Mesenteric fat pad (tissue), 1 donor: ENCODE measurements around the gene GON4L. TPM values are rescaled to one million over a fixed set of nuclear protein-coding genes. Genes with fewer than 3 reads are reported as not detected.
"Not testable (repeated sequence)": the region's sequence is repeated elsewhere in the genome, so short reads cannot be mapped to it uniquely, and the experiment has no call there.

ENCODE experiments used
- DNase-seq: peaks from one replicate; pipeline ENCODE4 v3.0.0-alpha.2; 2020; ENCODE audit warnings: low spot score
- total RNA-seq: library from RNA; stranded (reverse); fragmentation: NEBNext Ultra II Directional; extraction: Animal tissue kit (Norgen Biotek cat#: 25700); gene quantifications from one replicate; pipeline ENCODE4 v1.2.1, GENCODE V29; 2021
- donor health status: DM: yes; HTN: yes; CAD: no.

GON4L gene
- total RNA-seq, 1 donor from 2014 or later, result 53.0 TPM

GRCh38 chr1:155833665-155834295 is 23.2 kb downstream of the GON4L start:
- DNase-seq, result no peak

GRCh38 chr1:155831279-155831976 is 25.6 kb downstream of the GON4L start:
- DNase-seq, result no peak

- DNase-seq, result no peak
These were observed 29.6 kb downstream of the GON4L start for GRCh38 chr1:155827450-155827849.

GRCh38 chr1:155816351-155816750 is 40.7 kb downstream of the GON4L start:
- DNase-seq, result no peak

GRCh38 chr1:155813672-155814071 is 43.3 kb downstream of the GON4L start:
- DNase-seq, result no peak

- no peak for DNase-seq
These were observed 44.1 kb downstream of the GON4L start for GRCh38 chr1:155812878-155813277.

- DNase-seq, result no peak
These were observed 47.9 kb downstream of the GON4L start for GRCh38 chr1:155809088-155809487.

- DNase-seq, result no peak
These were observed 55.9 kb downstream of the GON4L start for GRCh38 chr1:155801149-155801548.

- DNase-seq, result not testable (repeated sequence)
These were observed 61.4 kb downstream of the GON4L start for GRCh38 chr1:155795618-155796017.

GRCh38 chr1:155794605-155795245 is 62.3 kb downstream of the GON4L start:
- DNase-seq, result no peak

- DNase-seq, result no peak
These were observed 63.8 kb downstream of the GON4L start for GRCh38 chr1:155793213-155793612.

GRCh38 chr1:155777582-155777981 is 79.4 kb downstream of the GON4L start:
- no peak for DNase-seq

GRCh38 chr1:155776414-155776813 is 80.6 kb downstream of the GON4L start:
- no peak for DNase-seq

- no peak for DNase-seq
These were observed 83.8 kb downstream of the GON4L start for GRCh38 chr1:155773221-155773620.

- DNase-seq, result no peak
These were observed 87.8 kb downstream of the GON4L start for GRCh38 chr1:155769257-155769656.

GRCh38 chr1:155767399-155767989 is 89.5 kb downstream of the GON4L start:
- not testable (repeated sequence) for DNase-seq

- not testable (repeated sequence) for DNase-seq
These were observed 93.0 kb downstream of the GON4L start for GRCh38 chr1:155763989-155764388.

- not testable (repeated sequence) for DNase-seq
These were observed 93.8 kb downstream of the GON4L start for GRCh38 chr1:155763090-155763815.

- DNase-seq, result no peak
These were observed 95.1 kb downstream of the GON4L start for GRCh38 chr1:155761736-155762405.

GRCh38 chr1:155760751-155761475 is 96.1 kb downstream of the GON4L start:
- no peak for DNase-seq
